Spinal cord (tissue), 10 donors: ENCODE results near the gene RPEL1. TPM values are rescaled to one million over a fixed set of nuclear protein-coding genes. Genes with fewer than 3 reads are reported as not detected.
A peak's percentile ranks its signal among the peaks of the same experiment; 100 is the strongest.
"Not testable (repeated sequence)": the region's sequence is repeated elsewhere in the genome, so short reads cannot be mapped to it uniquely, and the experiment has no call there.

ENCODE experiments used
- DNase-seq, 6 donors: peaks; one replicate each; pipeline versions ENCODE4 v3.0.0 to v3.0.0-alpha.2; 2013 to 2015; ENCODE audit warnings: low spot score in 6 of 6, low read depth in 4 of 6
- H3K27ac ChIP-seq: one replicate; pipeline ENCODE4 v1.5.1; 2013; ENCODE audit warnings: low read depth, low read length, control low read depth
- H3K27me3 ChIP-seq: one replicate; pipeline ENCODE4 v1.6.1; 2013; ENCODE audit warnings: low read length; ENCODE audit not compliant: control insufficient read depth, insufficient read depth
- H3K36me3 ChIP-seq: one replicate; pipeline ENCODE4 v1.6.1; 2013; ENCODE audit warnings: low read length; ENCODE audit not compliant: control insufficient read depth, insufficient read depth
- H3K4me1 ChIP-seq: one replicate; pipeline ENCODE4 v1.6.1; 2013; ENCODE audit warnings: low read length; ENCODE audit not compliant: control insufficient read depth, insufficient read depth
- H3K4me3 ChIP-seq: one replicate; pipeline ENCODE4 v1.5.1; 2013; ENCODE audit warnings: low read depth, low read length, control low read depth
- H3K9me3 ChIP-seq: one replicate; pipeline ENCODE4 v1.6.1; 2013; ENCODE audit warnings: low read length; ENCODE audit not compliant: control insufficient read depth, insufficient read depth
- WGBS: methylation state at CpG from one replicate; pipeline ENCODE4 v1.1.5; 2013; ENCODE audit warnings: missing lambda C conversion rate; ENCODE audit not compliant: insufficient coverage; 5-methylcytosine and 5-hydroxymethylcytosine counted together
- long read RNA-seq, 4 donors: transcript quantifications; one replicate each; lab custom pipeline, GENCODE V29; 2026
- polyA plus RNA-seq, 2 donors: library from polyadenylated mRNA; unstranded; fragments of 120-200 nt; gene quantifications; one replicate each; pipeline ENCODE4 v1.2.1, GENCODE V29; 2013; ENCODE audit not compliant: insufficient read length in 2 of 2
- total RNA-seq, 2 donors: library from RNA; depleted of rRNA in 1 of 2; stranded (reverse); fragments of 120-200 nt in 1 of 2; fragments of >200 nt in 1 of 2; gene quantifications; one replicate each; pipeline versions ENCODE4 v1.2.3 to v1.2.4, GENCODE V29; 2013 to 2014
- donor health status: healthy.

RPEL1 gene
- total RNA-seq = under 1 TPM in 1 of 2 donors, not detected in 1; 0.11 TPM
- under 1 TPM in 1 of 2 donors, not detected in 1; 0.32 TPM for polyA plus RNA-seq
- long read RNA-seq, donor 1 = 0 reads
- long read RNA-seq, donor 2 = 0 reads
- long read RNA-seq, donor 3 = 0 reads
- long read RNA-seq, donor 4 = 0 reads

DNA sequence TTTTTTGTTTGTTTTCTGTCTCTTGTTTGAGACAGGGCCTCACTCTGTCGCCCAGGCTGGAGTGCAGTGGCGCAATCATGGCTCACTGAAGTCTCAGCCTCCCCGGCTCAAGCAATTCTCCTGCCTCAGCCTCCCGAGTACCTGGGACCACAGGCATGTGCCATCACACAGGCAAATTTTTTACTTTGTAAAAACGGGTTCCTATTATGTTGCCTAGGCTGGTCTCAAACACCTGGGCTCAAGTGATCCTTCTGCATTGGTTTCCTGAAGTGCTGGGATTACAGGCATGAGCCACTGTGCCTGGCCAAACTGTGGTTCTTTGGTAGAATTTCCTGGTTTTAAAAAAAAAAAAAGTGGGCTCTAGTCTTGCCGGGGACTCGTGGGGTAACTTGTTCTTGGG lies at the start of gene RPEL1:
TSS of gene RPEL1 (plus strand) at position 301 of the 400 bp plus-strand sequence. CDS start 110 bp downstream, outside the sequence.
- DNase-seq, H3K36me3 ChIP-seq, H3K27ac ChIP-seq, H3K27me3 ChIP-seq, H3K4me3 ChIP-seq, H3K4me1 ChIP-seq, H3K9me3 ChIP-seq: not testable (repeated sequence)
- WGBS = 94% methylated on average over 7 of the region's 7 CpGs

DNA sequence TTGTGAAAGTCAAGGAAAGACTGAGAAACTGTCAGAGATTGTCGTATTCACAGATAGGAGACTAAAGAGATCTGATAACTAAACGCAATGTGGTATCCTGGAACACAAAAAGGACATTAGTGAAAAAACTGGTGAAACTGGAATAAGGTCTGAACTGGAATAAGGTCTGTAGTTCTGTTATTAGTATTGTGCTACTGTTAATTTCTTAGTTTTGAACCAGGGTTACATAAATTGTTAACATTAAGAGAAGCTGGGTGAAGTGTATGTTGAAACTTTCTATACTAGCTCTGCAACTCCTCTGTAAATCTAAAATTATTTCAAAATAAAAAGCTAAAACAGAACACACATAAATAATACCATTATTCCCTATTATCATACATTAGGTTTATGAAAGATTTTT lies 49.2 kb upstream of the RPEL1 start:
- WGBS = 91% methylated on average over 2 of the region's 2 CpGs
- H3K27ac ChIP-seq = no peak overlapping the region
- H3K4me1 ChIP-seq = peaks cover 5% of the 10 kb centered on the region
- no peaks in the 10 kb centered on the region for H3K36me3 ChIP-seq
- no peaks in the 10 kb centered on the region for H3K27me3 ChIP-seq
- H3K4me3 ChIP-seq = no peak overlapping the region
- no peaks in the 10 kb centered on the region for H3K9me3 ChIP-seq
- DNase-seq = no peak

DNA sequence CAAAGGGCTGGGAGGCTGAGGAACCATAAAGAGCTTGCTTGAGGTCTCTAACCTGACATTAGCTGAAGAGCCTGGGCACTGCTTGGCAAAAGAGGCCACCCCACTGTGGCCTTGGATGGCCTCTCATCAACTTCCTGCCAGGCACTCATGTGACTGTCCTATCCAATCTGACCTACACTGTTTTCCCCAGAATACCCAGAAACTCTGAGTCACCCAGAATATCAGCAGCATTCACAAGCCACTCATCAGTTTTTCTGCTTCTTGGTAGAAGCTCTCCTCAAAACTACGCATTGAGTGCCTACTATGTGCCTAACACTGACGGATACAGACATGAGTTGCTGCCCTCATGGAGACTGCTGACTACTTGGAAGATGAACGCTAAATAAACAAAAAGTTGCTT lies 48.5 kb upstream of the RPEL1 start:
- no peaks in the 10 kb centered on the region for H3K27me3 ChIP-seq
- WGBS = 90% methylated on average over 2 of the region's 3 CpGs
- no peaks in the 10 kb centered on the region for H3K36me3 ChIP-seq
- H3K4me3 ChIP-seq = no peak overlapping the region
- no peak for DNase-seq
- peaks cover 5% of the 10 kb centered on the region for H3K4me1 ChIP-seq
- H3K27ac ChIP-seq = no peak overlapping the region
- H3K9me3 ChIP-seq = no peaks in the 10 kb centered on the region

DNA sequence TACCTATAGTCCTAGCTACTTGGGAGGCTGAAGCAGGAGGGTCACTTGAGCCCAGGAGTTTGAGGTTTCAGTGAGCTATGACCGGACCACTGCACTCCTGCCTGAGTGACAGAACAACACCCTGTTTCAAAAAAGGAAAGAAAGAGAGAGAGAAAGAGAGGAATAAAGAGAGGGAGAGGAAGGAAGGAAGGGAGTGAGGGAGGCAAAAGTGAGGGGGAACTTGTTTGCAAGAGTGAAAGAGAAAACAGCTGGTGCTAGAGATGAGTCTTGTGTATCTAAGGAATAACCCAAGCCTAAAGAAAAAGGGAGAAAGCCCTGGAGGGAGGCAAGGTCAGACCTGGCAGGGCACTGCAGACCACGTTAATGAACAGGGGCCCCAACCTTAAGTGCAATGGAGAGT lies 47.8 kb upstream of the RPEL1 start:
- H3K27ac ChIP-seq = no peak overlapping the region
- no peaks in the 10 kb centered on the region for H3K27me3 ChIP-seq
- no peak overlapping the region for H3K4me3 ChIP-seq
- no peaks in the 10 kb centered on the region for H3K9me3 ChIP-seq
- no peak for DNase-seq
- peaks cover 5% of the 10 kb centered on the region for H3K4me1 ChIP-seq
- H3K36me3 ChIP-seq = no peaks in the 10 kb centered on the region
- 90% methylated on average over 1 of the region's 2 CpGs for WGBS

DNA sequence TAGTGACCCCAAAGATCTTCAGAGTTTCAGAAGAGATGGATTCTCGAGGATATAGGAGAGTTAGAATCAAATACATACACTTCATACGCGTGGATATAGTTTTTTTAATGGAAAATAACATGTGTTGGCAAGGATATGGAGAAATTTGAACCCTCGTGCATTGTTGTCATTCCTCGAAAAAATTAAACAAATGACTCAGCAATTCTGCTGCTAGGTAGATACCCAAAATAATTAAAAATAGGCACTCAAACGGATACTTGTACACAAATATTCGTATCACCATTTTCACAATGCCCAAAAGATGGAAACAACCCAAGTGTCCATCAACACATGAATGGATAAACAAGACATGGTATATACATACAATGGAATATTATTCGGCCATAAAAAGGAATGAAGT lies 47.0 kb upstream of the RPEL1 start:
- Histone ChIP-seq H3K27ac (no peak overlapping the region), H3K4me1 (no peaks in the 10 kb centered on the region), H3K4me3 (no peak overlapping the region), H3K36me3 (no peaks in the 10 kb centered on the region), H3K9me3 (no peaks in the 10 kb centered on the region), H3K27me3 (no peaks in the 10 kb centered on the region)
- WGBS = 100% methylated on average over 1 of the region's 8 CpGs
- no peak for DNase-seq

DNA sequence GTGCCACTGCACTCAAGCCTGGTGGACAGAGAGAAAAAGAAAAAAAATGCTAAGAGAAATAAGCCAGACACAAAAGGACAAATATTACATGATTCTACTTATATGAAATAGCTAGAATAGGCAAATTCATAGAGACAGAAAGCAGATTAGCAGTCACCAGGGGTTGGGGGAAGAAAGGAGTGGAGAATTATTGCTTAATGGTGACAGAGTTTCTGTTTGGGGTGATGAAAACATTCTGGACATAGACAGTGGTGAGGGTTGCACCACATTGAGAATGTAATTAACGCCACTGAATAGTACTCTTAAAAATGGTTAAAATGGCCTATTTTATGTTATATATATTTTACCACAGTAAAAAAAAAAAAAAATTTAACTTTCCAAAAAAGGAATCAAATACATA lies 46.2 kb upstream of the RPEL1 start:
- WGBS = no CpG with 5 or more reads among the region's 1 CpG
- H3K4me3 ChIP-seq = no peak overlapping the region
- no peak overlapping the region for H3K27ac ChIP-seq
- H3K4me1 ChIP-seq = no peaks in the 10 kb centered on the region
- no peaks in the 10 kb centered on the region for H3K27me3 ChIP-seq
- no peaks in the 10 kb centered on the region for H3K36me3 ChIP-seq
- no peak for DNase-seq
- no peaks in the 10 kb centered on the region for H3K9me3 ChIP-seq

DNA sequence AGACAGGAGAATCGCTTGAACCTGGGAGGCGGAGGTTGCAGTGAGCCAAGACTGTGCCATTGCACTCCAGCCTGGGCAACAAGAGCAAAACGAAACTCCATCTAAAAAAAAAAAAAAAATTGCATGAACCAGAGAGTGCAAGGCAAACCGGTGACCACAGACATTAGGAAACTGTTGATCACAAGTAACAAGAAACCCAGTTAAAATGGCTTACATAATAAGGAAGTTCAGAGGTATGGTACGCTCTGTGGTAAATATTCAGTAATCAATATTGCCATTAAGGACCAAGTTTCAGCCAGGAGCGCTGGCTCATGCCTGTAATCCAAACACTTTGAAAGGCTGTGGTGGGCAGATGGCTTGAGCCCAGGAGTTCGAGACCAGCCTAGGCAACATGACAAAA lies 43.4 kb upstream of the RPEL1 start:
- Histone ChIP-seq H3K27me3 (no peaks in the 10 kb centered on the region), H3K4me1 (no peaks in the 10 kb centered on the region), H3K4me3 (no peak overlapping the region), H3K36me3 (no peaks in the 10 kb centered on the region), H3K27ac (no peak overlapping the region), H3K9me3 (no peaks in the 10 kb centered on the region)
- 95% methylated on average over 4 of the region's 7 CpGs for WGBS
- no peak for DNase-seq

DNA sequence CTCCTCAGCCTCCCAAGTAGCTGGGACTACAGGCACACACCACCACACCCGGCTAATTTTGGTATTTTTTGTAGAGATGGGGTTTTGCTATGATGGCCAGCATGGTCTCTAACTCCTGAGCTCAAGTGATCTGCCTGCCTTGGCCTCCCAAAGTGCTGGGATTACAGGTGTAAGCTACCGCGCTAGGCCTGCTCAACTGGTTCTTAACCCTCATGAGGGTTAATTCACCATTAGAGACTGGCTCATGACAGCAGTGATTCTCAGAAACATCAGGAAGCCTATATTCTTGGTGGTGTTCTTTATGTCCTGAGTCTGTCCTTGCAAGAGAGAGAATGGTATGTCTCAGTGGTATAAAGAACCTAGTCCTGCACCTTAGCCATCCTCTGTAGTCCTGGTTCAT lies 42.2 kb upstream of the RPEL1 start:
- no peaks in the 10 kb centered on the region for H3K4me1 ChIP-seq
- H3K36me3 ChIP-seq = no peaks in the 10 kb centered on the region
- H3K4me3 ChIP-seq = no peak overlapping the region
- 93% methylated on average over 2 of the region's 3 CpGs for WGBS
- H3K9me3 ChIP-seq = no peaks in the 10 kb centered on the region
- H3K27ac ChIP-seq = no peak overlapping the region
- no peaks in the 10 kb centered on the region for H3K27me3 ChIP-seq
- no peak for DNase-seq

DNA sequence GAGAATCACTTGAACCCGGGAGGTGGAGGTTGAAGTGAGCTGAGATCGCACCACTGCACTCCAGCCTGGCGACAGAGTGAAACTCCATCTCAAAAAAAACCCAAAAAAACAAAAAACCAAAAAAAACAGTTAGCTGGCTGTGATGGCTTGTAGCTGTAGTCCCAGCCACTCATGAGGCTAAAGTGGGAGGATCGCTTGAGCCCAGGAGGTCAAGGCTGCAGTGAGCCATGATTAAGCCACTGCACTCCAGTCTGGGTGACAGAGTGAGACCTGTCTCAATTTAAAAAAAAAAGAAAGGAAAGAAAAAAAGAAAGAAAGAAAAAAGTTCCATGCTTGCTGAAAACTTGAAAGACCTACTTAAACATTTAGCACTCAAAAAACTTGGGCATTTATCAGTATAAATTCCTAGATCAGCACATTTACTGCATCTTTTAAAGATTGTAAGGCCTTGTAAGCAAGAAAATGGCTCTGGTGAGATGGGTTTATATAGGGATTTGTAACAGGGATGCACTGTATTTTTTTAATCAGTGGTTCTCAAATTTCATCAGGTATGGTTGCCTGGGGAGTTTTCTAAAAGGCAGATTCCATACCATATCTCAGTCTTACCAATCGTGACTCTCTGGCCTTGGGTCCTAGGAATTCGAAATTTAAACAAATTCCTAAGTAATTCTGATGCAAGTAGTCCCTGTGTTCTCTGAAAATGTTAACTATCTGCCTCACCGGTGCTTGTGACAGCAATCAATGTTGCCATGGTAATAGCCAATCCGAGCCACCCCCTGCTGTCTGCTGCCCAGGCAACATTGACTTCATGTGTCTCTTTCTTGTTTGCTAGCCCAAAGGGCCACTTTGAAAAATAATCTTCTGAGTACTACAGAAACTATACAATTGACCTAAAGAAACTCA lies 41.1 kb upstream of the RPEL1 start:
- Histone ChIP-seq H3K36me3 (no peaks in the 10 kb centered on the region), H3K27ac (no peak overlapping the region), H3K4me3 (no peak overlapping the region), H3K9me3 (no peaks in the 10 kb centered on the region), H3K27me3 (no peaks in the 10 kb centered on the region), H3K4me1 (no peaks in the 10 kb centered on the region)
- DNase-seq = peak in 2 of 6 donors; percentile 26 to 84
- WGBS = 19% methylated on average over 5 of the region's 8 CpGs

DNA sequence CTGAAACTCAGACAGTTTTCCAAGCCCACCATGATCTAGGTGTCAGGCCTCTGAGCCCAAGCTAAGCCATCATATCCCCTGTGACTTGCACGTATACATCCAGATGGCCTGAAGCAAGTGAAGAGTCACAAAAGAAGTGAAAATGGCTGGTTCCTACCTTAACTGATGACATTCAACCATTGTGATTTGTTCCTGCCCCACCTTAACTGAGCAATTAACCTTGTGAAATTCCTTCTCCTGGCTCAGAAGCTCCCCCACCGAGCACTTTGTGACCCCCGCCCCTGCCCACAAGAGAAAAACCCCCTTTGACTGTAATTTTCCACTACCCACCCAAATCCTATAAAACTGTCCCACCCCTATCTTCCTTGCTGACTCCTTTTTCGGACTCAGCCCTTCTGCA lies 40.3 kb upstream of the RPEL1 start:
- not testable (repeated sequence) for H3K27me3 ChIP-seq, H3K36me3 ChIP-seq, H3K27ac ChIP-seq, DNase-seq, H3K4me3 ChIP-seq, H3K4me1 ChIP-seq, H3K9me3 ChIP-seq
- 61% methylated on average over 3 of the region's 4 CpGs for WGBS
